ENCODE measurements around the gene GSTM3. TPM values are rescaled to one million over a fixed set of nuclear protein-coding genes. Genes with fewer than 3 reads are reported as not detected.
"Not testable (repeated sequence)": the region's sequence is repeated elsewhere in the genome, so short reads cannot be mapped to it uniquely, and the experiment has no call there.

GSTM3 gene
- total and polyA plus RNA-seq, 10 donors: 8.9 to 44.0 (median 20.9) TPM

GRCh38 chr1:109704173-109704572 lies 36.7 kb downstream of the GSTM3 start:
- TF ChIP-seq POLR2AphosphoS5 (IDR thresholded peaks at IDR 0.05): no peak
- TF ChIP-seq CTCF (IDR thresholded peaks at IDR 0.05 in 8 of 11, conservative IDR thresholded peaks at IDR 0.05 in 3 of 11): no peak
- TF ChIP-seq POLR2A (IDR thresholded peaks at IDR 0.05): no peak
- H3K27ac ChIP-seq: no peak overlapping the region
- H3K9me3 ChIP-seq: peaks cover 0 to 32% (median 21%) of the 10 kb centered on the region in 8 donors
- peaks cover 0 to 4% (median 0%) of the 10 kb centered on the region in 6 donors for H3K36me3 ChIP-seq
- WGBS, 5 donors: 70 to 87% (median 83%) methylated on average over 8 of the region's 8 CpGs
- no peak overlapping the region for H3K4me3 ChIP-seq
- intact Hi-C loops (cut with DNase I; ENCODE audit: low total_unique reads): no loop called here
- no peak for DNase-seq
- H3K4me1 ChIP-seq: no peaks in the 10 kb centered on the region
- no peaks in the 10 kb centered on the region for H3K27me3 ChIP-seq (replicated peaks in 1 of 7)

- DNase-seq; intact Hi-C loops (cut with DNase I; ENCODE audit: low total_unique reads); H3K27ac ChIP-seq; H3K4me3 ChIP-seq; H3K36me3 ChIP-seq; H3K4me1 ChIP-seq; H3K27me3 ChIP-seq (replicated peaks in 1 of 7): not testable (repeated sequence)
- 74 to 84% (median 77%) methylated on average over 3 of the region's 3 CpGs for WGBS, 5 donors
- peaks cover 0 to 20% (median 9%) of the 10 kb centered on the region in 8 donors for H3K9me3 ChIP-seq
These were observed 37.9 kb downstream of the GSTM3 start for GRCh38 chr1:109702940-109703339.

- peaks cover 0 to 12% (median 0%) of the 10 kb centered on the region in 6 donors for H3K36me3 ChIP-seq
These were observed 43.0 kb downstream of the GSTM3 start for GRCh38 chr1:109697861-109698260.

GRCh38 chr1:109697066-109697465 lies 43.8 kb downstream of the GSTM3 start:
- Histone ChIP-seq H3K27ac (no peak overlapping the region), H3K4me3 (no peak overlapping the region), H3K9me3 (no peaks in the 10 kb centered on the region), H3K27me3 (replicated peaks in 1 of 7) (no peaks in the 10 kb centered on the region), H3K4me1 (no peaks in the 10 kb centered on the region), H3K36me3 (peaks cover 0 to 12% (median 0%) of the 10 kb centered on the region in 6 donors)
- intact Hi-C loops (cut with DNase I; ENCODE audit: low total_unique reads): no loop called here
- TF ChIP-seq POLR2A (IDR thresholded peaks at IDR 0.05) (no peak), CTCF (IDR thresholded peaks at IDR 0.05 in 8 of 11, conservative IDR thresholded peaks at IDR 0.05 in 3 of 11) (no peak)
- DNase-seq: no peak
- WGBS, 5 donors: 94 to 96% methylated on average over 4 of the region's 4 CpGs; no CpG with 5 or more reads in 3 of the 5 donors

More at GRCh38 chr1:109697861-109698260, 43.0 kb downstream of the GSTM3 start:
- H3K9me3 ChIP-seq; H3K27ac ChIP-seq; H3K27me3 ChIP-seq (replicated peaks in 1 of 7); H3K4me3 ChIP-seq; DNase-seq; intact Hi-C loops (cut with DNase I; ENCODE audit: low total_unique reads); H3K4me1 ChIP-seq: not testable (repeated sequence)
- WGBS, 5 donors: 94 to 95% methylated on average over 4 of the region's 4 CpGs; no CpG with 5 or more reads in 3 of the 5 donors

GRCh38 chr1:109695138-109695537 lies 45.7 kb downstream of the GSTM3 start:
- H3K27ac ChIP-seq; H3K27me3 ChIP-seq (replicated peaks in 1 of 7); H3K9me3 ChIP-seq; intact Hi-C loops (cut with DNase I; ENCODE audit: low total_unique reads); H3K4me3 ChIP-seq; H3K4me1 ChIP-seq; DNase-seq: not testable (repeated sequence)
- H3K36me3 ChIP-seq: peaks cover 0 to 17% (median 0%) of the 10 kb centered on the region in 6 donors
- WGBS, 5 donors: 93 to 95% methylated on average over 3 of the region's 3 CpGs; no CpG with 5 or more reads in 3 of the 5 donors

GRCh38 chr1:109694400-109694799 lies 46.4 kb downstream of the GSTM3 start:
- H3K9me3 ChIP-seq; H3K27ac ChIP-seq; intact Hi-C loops (cut with DNase I; ENCODE audit: low total_unique reads); H3K4me3 ChIP-seq; DNase-seq; H3K27me3 ChIP-seq (replicated peaks in 1 of 7); H3K4me1 ChIP-seq: not testable (repeated sequence)
- peaks cover 0 to 17% (median 0%) of the 10 kb centered on the region in 6 donors for H3K36me3 ChIP-seq
- 86 to 91% methylated on average over 5 of the region's 5 CpGs; no CpG with 5 or more reads in 3 of the 5 donors for WGBS, 5 donors
